B cell (primary cell): ENCODE results near the gene NPAS4. TPM values are rescaled to one million over a fixed set of nuclear protein-coding genes. Genes with fewer than 3 reads are reported as not detected.
A peak's percentile ranks its signal among the peaks of the same experiment; 100 is the strongest.
"Not testable (repeated sequence)": the region's sequence is repeated elsewhere in the genome, so short reads cannot be mapped to it uniquely, and the experiment has no call there.

Source experiments
- ATAC-seq: fragments of 200-7000 bp; cut with Tn5 transposase; one replicate; pipeline ENCODE4 v1.10.0; 2021; ENCODE audit warnings: low read depth, mild to moderate bottlenecking, moderate number of reproducible peaks, moderate library complexity
- CTCF ChIA-PET: fragments of 350-600 bp; sonication (Branson Sonifier 250); formaldehyde crosslinking; loops from one replicate; lab custom pipeline; 2021; ENCODE audit warnings: antibody characterized with exemption, inconsistent platforms; lab: Charles Lee
- POLR2A ChIA-PET: fragments of 350-600 bp; sonication (Branson Sonifier 250); formaldehyde crosslinking; loops from one replicate; lab custom pipeline; 2021; ENCODE audit warnings: antibody characterized with exemption; lab: Charles Lee
- DNase-seq: peaks from one replicate; pipeline ENCODE4 v3.0.0; 2013
- H2AFZ ChIP-seq: 2 replicates; pipeline ENCODE4 v1.6.1; 2012; ENCODE audit warnings: mild to moderate bottlenecking, low read depth, low read length; ENCODE audit not compliant: insufficient read depth, poor library complexity, severe bottlenecking
- H3K27ac ChIP-seq, 2 donors: 1 replicate in 1 of 2; 2 replicates in 1 of 2; pipeline ENCODE4 v1.5.1; 2012 to 2013; ENCODE audit warnings: low read length in 2 of 2, mild to moderate bottlenecking in 2 of 2, moderate library complexity in 1 of 2
- H3K27me3 ChIP-seq, 4 experiments: fragments of 200-600 bp in 1 of 4; sonication (generic) in 1 of 4; replicated peaks in 1 of 4; 1 replicate in 2 of 4; 2 replicates in 2 of 4; pipeline versions ENCODE4 v1.6.1 to v1.7.0; 2013 to 2016; ENCODE audit warnings: low read length in 3 of 4, mild to moderate bottlenecking in 2 of 4, mixed read lengths in 1 of 4, moderate library complexity in 1 of 4; ENCODE audit not compliant: insufficient read depth in 4 of 4, control insufficient read depth in 3 of 4; ENCODE audit errors: control extremely low read depth in 1 of 4
- H3K36me3 ChIP-seq, 2 experiments: replicated peaks in 1 of 2; 1 replicate in 1 of 2; 2 replicates in 1 of 2; pipeline versions ENCODE4 v1.6.1 to v1.7.1; 2013; ENCODE audit warnings: low read length in 1 of 2; ENCODE audit not compliant: insufficient read depth in 2 of 2, control insufficient read depth in 1 of 2; ENCODE audit errors: control extremely low read depth in 1 of 2, extremely low read depth in 1 of 2
- H3K4me1 ChIP-seq, 2 donors: fragments of 200-600 bp in 1 of 2; sonication (generic) in 1 of 2; 1 replicate in 1 of 2; 2 replicates in 1 of 2; pipeline versions ENCODE4 v1.5.1 to v1.6.1; 2013 to 2017; ENCODE audit warnings: low read length in 2 of 2; ENCODE audit not compliant: control insufficient read depth in 2 of 2, insufficient read depth in 2 of 2
- H3K4me2 ChIP-seq: replicated peaks from 2 replicates; pipeline ENCODE3; 2012; ENCODE audit warnings: mild to moderate bottlenecking, low read depth, low read length; ENCODE audit not compliant: poor library complexity, severe bottlenecking
- H3K4me3 ChIP-seq, 5 experiments: fragments of 200-600 bp in 1 of 5; sonication (generic) in 1 of 5; 1 replicate in 3 of 5; 2 replicates in 2 of 5; pipeline versions ENCODE4 v1.5.1 to v1.7.0; 2011 to 2016; ENCODE audit warnings: low read length in 4 of 5, mild to moderate bottlenecking in 4 of 5, low read depth in 2 of 5, control low read depth in 1 of 5, moderate library complexity in 1 of 5; ENCODE audit not compliant: insufficient read depth in 1 of 5; ENCODE audit errors: control extremely low read depth in 1 of 5, extremely low read depth in 1 of 5
- H3K79me2 ChIP-seq: fragments of 200-600 bp; sonication (generic); one replicate; pipeline ENCODE4 v1.6.0; 2016; ENCODE audit warnings: low read length; ENCODE audit not compliant: control insufficient read depth, insufficient read depth
- H3K9ac ChIP-seq: fragments of 200-600 bp; sonication (generic); 2 replicates; pipeline ENCODE4 v1.6.1; 2017; ENCODE audit warnings: mild to moderate bottlenecking, low read length, moderate library complexity
- H3K9me3 ChIP-seq, 3 donors: one replicate each; pipeline versions ENCODE4 v1.6.1 to v1.7.1; 2013; ENCODE audit warnings: low read length in 2 of 3; ENCODE audit not compliant: control insufficient read depth in 2 of 3, insufficient read depth in 1 of 3; ENCODE audit errors: control extremely low read depth in 1 of 3
- H4K20me1 ChIP-seq: 2 replicates; pipeline ENCODE4 v1.6.0; 2012; ENCODE audit warnings: mild to moderate bottlenecking, low read length; ENCODE audit not compliant: insufficient read depth, control insufficient read depth, poor library complexity, severe bottlenecking
- H3K27ac Mint-ChIP-seq: one replicate; pipeline ENCODE4 v1.8.0; 2021; ENCODE audit warnings: mixed read lengths
- H3K27me3 Mint-ChIP-seq: one replicate; pipeline ENCODE4 v1.8.0; 2021; ENCODE audit warnings: mixed read lengths
- H3K4me1 Mint-ChIP-seq: one replicate; pipeline ENCODE4 v1.8.0; 2021; ENCODE audit warnings: mixed read lengths
- H3K4me3 Mint-ChIP-seq: one replicate; pipeline ENCODE4 v1.8.0; 2021; ENCODE audit warnings: mixed read lengths
- H3K9me3 Mint-ChIP-seq: one replicate; pipeline ENCODE4 v1.8.0; 2022; ENCODE audit warnings: mixed read lengths; ENCODE audit not compliant: insufficient read depth
- EZH2 ChIP-seq: IDR thresholded peaks from 2 replicates; pipeline ENCODE4 v1.6.1; 2012; ENCODE audit warnings: borderline replicate concordance, low read depth, mild to moderate bottlenecking, moderate library complexity, low read length; ENCODE audit not compliant: insufficient read depth, poor library complexity, severe bottlenecking
- WGBS: methylation state at CpG from one replicate; pipeline ENCODE4 v1.1.5; 2013; ENCODE audit warnings: missing lambda C conversion rate; ENCODE audit not compliant: insufficient coverage; 5-methylcytosine and 5-hydroxymethylcytosine counted together
- intact Hi-C: fragments of 100-400 bp; cut with micrococcal nuclease; formaldehyde crosslinking; loops from one replicate; pipeline ENCODE4 v1.10.0; 2022
- polyA plus RNA-seq: library from polyadenylated mRNA; depleted of rRNA; stranded (reverse); fragments of >200 nt; gene quantifications from 2 replicates; pipeline ENCODE4 v1.2.3, GENCODE V29; 2012
- total RNA-seq, 2 donors: library from RNA; stranded (reverse); fragments of 120-200 nt in 1 of 2; gene quantifications; 1 replicate in 1 of 2; 2 replicates in 1 of 2; pipeline versions ENCODE4 v1.2.3 to v1.2.4, GENCODE V29; 2013 to 2022
- TF ChIP-seq, protein P1 (sequence below): fragments of 200-600 bp; IDR thresholded peaks from one replicate; pipeline ENCODE4 v1.8.0; 2022; ENCODE audit warnings: antibody characterized with exemption, mild to moderate bottlenecking

Gene NPAS4
- total and polyA plus RNA-seq, 2 donors (not counting 1 experiment from before 2014, with no cell fraction given) = not detected

DNA sequence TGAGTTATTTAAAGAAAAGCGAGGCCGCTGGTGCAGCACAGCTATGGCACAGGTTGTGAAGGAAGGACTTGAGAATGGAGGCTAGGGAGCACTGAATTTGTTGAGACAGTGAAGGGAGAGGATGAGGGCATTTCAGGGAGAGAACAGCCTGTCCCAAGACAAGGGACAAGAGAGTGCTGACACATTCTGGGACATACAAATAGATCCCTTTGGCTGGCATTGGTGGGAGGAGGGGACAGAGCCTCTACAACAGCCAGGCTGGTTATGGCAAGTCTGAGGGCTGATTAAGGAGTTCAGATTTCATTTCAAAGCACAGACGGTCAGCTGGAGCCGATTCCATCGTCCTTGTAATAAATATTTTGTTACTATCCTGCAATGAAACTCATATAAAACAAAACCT lies 47.6 kb upstream of the NPAS4 start:
- Histone ChIP-seq H3K4me2 (no peak overlapping the region), H3K27ac (no peak overlapping the region), H3K27me3 (peaks cover 0 to 3% (median 0%) of the 10 kb centered on the region in 4 experiments), H3K9me3 (peaks cover 0 to 10% (median 0%) of the 10 kb centered on the region in 3 donors), H3K9ac (no peak overlapping the region), H2AFZ (no peak overlapping the region), H4K20me1 (no peaks in the 10 kb centered on the region), H3K36me3 (no peaks in the 10 kb centered on the region), H3K79me2 (no peaks in the 10 kb centered on the region), H3K4me3 (no peak overlapping the region), H3K4me1 (peaks cover 9 to 15% of the 10 kb centered on the region in 2 donors)
- Mint-ChIP-seq H3K4me1 (peaks cover 10% of the 10 kb centered on the region), H3K27me3 (peaks cover 5% of the 10 kb centered on the region), H3K9me3 (no peaks in the 10 kb centered on the region), H3K27ac (peak overlapping the region; percentile 53), H3K4me3 (peak overlapping the region; percentile 34)
- DNase-seq = no peak
- no peak for TF ChIP-seq EZH2
- TF ChIP-seq, protein P1, sequence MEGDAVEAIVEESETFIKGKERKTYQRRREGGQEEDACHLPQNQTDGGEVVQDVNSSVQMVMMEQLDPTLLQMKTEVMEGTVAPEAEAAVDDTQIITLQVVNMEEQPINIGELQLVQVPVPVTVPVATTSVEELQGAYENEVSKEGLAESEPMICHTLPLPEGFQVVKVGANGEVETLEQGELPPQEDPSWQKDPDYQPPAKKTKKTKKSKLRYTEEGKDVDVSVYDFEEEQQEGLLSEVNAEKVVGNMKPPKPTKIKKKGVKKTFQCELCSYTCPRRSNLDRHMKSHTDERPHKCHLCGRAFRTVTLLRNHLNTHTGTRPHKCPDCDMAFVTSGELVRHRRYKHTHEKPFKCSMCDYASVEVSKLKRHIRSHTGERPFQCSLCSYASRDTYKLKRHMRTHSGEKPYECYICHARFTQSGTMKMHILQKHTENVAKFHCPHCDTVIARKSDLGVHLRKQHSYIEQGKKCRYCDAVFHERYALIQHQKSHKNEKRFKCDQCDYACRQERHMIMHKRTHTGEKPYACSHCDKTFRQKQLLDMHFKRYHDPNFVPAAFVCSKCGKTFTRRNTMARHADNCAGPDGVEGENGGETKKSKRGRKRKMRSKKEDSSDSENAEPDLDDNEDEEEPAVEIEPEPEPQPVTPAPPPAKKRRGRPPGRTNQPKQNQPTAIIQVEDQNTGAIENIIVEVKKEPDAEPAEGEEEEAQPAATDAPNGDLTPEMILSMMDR = no peak
- POLR2A ChIA-PET = no interaction called here
- no peak for ATAC-seq
- 86% methylated on average over 2 of the region's 5 CpGs for WGBS
- intact Hi-C loops = loop anchor here (2.0 to 5.0 kb wide), 2 partner anchors 14 to 86 kb away; partner anchors contain the start of gene YIF1A
- CTCF ChIA-PET = interaction anchor here (0.8 to 4.2 kb wide), 4 partner anchors 9 to 381 kb away, joined by 3 to 29 read pairs (median 5); no protein-coding TSS in a partner anchor

- peaks cover 9 to 15% of the 10 kb centered on the region in 2 donors for H3K4me1 ChIP-seq
- ChIA-PET CTCF (interaction anchor here (0.8 to 4.2 kb wide), 6 partner anchors 8 to 380 kb away, joined by 3 to 29 read pairs (median 4); no protein-coding TSS in a partner anchor), POLR2A (interaction anchor here (0.6 kb wide), 1 partner anchor 1685 kb away, joined by 3 read pairs; no protein-coding TSS in a partner anchor)
- H3K4me1 Mint-ChIP-seq = peaks cover 10% of the 10 kb centered on the region
- H3K4me3 Mint-ChIP-seq, H2AFZ ChIP-seq, H3K27me3 ChIP-seq, H3K9me3 Mint-ChIP-seq, H3K36me3 ChIP-seq, H3K27me3 Mint-ChIP-seq, H3K79me2 ChIP-seq, H4K20me1 ChIP-seq, H3K9ac ChIP-seq, H3K27ac Mint-ChIP-seq, DNase-seq, H3K27ac ChIP-seq, H3K4me2 ChIP-seq, H3K9me3 ChIP-seq, H3K4me3 ChIP-seq, ATAC-seq: not testable (repeated sequence)
- intact Hi-C loops = loop anchor here (2.0 to 5.0 kb wide), 2 partner anchors 13 to 86 kb away; partner anchors contain the start of gene YIF1A
- WGBS = 88% methylated on average over 3 of the region's 9 CpGs
Measured at GRCh38 chr11:66373690-66374287, 47.0 kb upstream of the NPAS4 start.

DNA sequence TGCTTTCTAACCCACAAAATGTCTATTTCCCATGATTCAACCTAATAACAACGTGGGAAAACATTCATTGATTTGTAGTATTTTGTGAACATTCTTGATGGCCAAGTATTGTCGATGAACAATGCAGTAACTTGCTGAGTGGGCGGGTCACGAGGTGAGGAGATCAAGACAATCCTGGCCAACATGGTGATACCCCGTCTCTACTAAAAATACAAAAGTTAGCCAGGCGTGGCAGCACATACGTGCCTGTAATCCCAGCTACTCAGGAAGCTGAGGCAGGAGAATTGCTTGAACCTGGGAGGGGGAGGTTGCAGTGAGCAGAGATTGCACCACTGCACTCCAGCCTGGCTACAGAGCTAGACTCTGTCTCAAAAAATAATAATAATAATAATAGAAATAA lies 40.6 kb upstream of the NPAS4 start:
- DNase-seq, H3K27me3 ChIP-seq, H3K4me3 Mint-ChIP-seq, ATAC-seq, H3K27me3 Mint-ChIP-seq, H3K79me2 ChIP-seq, H3K4me2 ChIP-seq, H3K9me3 ChIP-seq, H2AFZ ChIP-seq, H3K36me3 ChIP-seq, intact Hi-C loops, H3K4me1 Mint-ChIP-seq, H4K20me1 ChIP-seq, H3K27ac ChIP-seq, H3K4me3 ChIP-seq, H3K9ac ChIP-seq, H3K9me3 Mint-ChIP-seq, H3K27ac Mint-ChIP-seq, H3K4me1 ChIP-seq: not testable (repeated sequence)
- ChIA-PET CTCF (interaction anchor here (2.0 kb wide), 1 partner anchor 9 kb away, joined by 7 read pairs; no protein-coding TSS in a partner anchor), POLR2A (interaction anchor here (0.6 to 0.9 kb wide), 4 partner anchors 23 to 1065 kb away, joined by 3 to 7 read pairs (median 4); no protein-coding TSS in a partner anchor)
- WGBS = 47% methylated on average over 4 of the region's 7 CpGs
